VCaP (cell line): ENCODE measurements around the gene TBC1D1.

ENCODE experiments used
- H3K27ac ChIP-seq: fragments of 450-650 bp; 2 replicates; pipeline ENCODE4 v1.5.1; 2017
- CTCF ChIP-seq: fragments of 450-650 bp; conservative IDR thresholded peaks from 2 replicates; pipeline ENCODE4 v1.5.1; 2017; ENCODE audit warnings: mild to moderate bottlenecking, moderate library complexity

Gene TBC1D1

GRCh38 chr4:38154681-38155588 lies 264.1 kb downstream of the TBC1D1 start:
- no peak for TF ChIP-seq CTCF
- H3K27ac ChIP-seq = no peak overlapping the region

- no peak overlapping the region for H3K27ac ChIP-seq
- TF ChIP-seq CTCF = no peak
These were observed 264.9 kb downstream of the TBC1D1 start for GRCh38 chr4:38155589-38156294.

DNA sequence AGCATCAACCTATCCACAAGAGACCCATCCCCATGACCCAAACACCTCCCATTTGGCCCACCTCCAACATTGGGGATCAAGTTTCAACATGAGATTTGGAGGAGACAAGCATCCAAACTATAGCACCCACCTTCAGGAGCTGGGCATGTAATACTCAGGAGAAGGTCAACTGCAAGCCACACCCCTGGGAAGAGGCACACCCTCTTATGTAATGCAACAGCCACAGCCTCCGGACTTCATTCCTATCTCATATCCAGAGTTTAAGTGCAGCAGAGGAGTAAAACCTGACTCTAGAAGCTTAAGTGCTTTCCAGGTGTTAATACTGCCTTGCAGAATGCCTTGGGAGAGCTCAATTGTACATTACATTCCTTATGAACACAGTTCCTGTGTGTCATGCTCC lies 266.7 kb downstream of the TBC1D1 start:
- TF ChIP-seq CTCF = no peak
- H3K27ac ChIP-seq = no peak overlapping the region

GRCh38 chr4:38160487-38161207 lies 269.8 kb downstream of the TBC1D1 start:
- no peak for TF ChIP-seq CTCF
- H3K27ac ChIP-seq = peak overlapping the region; percentile 24

GRCh38 chr4:38161208-38162113 lies 270.6 kb downstream of the TBC1D1 start:
- peak overlapping the region; percentile 45 for H3K27ac ChIP-seq
- TF ChIP-seq CTCF = no peak

GRCh38 chr4:38162240-38162784 lies 271.4 kb downstream of the TBC1D1 start:
- peak overlapping the region; percentile 45 for H3K27ac ChIP-seq

More at GRCh38 chr4:38162240-38162784, 271.4 kb downstream of the TBC1D1 start:
- no peak for TF ChIP-seq CTCF
